NCI-H128 (cell line): ENCODE results near the gene CPO.

Source experiments
- DNase-seq: peaks from one replicate; lab custom pipeline; 2025; ENCODE audit not compliant: unreplicated experiment; lab: John Stamatoyannopoulos, UW

Gene CPO

DNA sequence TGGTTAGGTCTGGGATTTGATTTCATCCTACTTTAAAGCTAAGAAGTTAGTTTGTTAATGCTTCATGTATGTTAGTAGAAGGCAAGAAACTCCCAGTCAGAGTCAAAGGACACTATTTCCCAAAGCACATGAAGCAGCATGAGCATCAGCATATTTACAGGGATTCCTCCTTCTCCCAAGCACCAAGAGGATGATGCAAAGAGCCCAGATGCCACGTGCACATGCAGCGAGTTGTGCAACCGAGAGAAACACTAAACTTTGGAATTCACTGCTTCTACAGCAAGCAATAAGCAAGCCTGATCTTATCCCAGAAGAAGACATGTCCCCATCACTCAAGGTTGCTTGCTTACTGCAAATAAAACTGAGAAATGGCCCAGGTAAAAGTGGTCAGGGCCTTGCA lies 32.5 kb downstream of the CPO start:
- no peak for DNase-seq

DNA sequence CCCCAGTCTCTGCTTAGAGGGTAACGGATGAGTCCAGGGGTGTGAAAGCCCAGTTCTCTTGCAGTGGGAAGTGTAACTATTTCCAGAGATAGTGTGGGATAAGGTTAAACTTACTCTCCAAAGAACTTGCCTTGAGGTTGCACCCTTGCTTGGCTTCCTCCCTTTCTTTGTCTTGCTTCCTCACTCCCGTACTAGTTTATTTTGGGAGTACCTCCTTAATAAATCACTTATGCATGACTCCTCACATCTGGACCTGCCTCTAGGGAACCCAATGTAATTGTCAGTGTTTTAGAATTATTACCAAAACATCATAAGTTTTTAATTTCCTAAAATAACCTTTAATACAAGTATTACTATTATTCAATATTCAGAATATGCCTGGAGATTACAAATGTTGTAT lies 35.2 kb downstream of the CPO start:
- no peak for DNase-seq

DNA sequence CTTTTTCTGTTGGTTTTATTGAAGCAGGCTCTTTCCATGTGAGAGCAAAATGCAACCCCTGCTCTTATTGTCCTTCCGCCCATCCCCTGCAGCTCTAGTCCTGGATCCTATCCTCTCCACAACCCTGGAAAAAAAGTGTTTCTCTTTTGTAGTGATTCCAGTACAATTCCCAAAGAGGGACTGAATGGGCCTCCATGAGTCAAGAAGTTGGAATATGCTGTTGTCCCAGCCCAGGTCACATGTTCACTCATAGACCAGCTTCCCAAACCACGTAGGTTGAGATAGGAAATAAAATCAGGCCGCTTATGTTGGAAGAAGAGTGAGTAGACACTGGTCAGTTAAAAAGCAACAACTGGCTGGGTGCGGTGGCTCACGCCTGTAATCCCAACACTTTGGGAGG lies 39.4 kb downstream of the CPO start:
- DNase-seq: no peak

DNA sequence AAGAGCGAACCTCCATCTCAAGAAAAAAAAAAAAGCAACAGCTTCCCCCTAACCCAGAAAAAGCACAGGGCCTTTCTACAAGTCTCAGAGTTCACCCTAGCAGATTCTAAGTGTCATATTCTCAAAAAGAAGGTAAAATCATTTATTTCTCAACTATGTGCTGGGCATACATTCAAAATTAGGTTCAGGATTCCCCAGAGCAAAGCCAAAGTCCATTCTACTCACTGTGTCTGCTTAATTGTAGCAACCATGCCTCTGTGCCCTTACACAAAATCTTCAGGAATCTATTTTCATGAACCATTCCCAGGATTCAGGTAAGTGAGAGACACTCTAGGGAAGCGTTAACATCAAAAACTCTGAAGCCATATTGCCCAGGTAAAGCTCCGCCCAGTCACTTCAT lies 40.0 kb downstream of the CPO start:
- no peak for DNase-seq

DNA sequence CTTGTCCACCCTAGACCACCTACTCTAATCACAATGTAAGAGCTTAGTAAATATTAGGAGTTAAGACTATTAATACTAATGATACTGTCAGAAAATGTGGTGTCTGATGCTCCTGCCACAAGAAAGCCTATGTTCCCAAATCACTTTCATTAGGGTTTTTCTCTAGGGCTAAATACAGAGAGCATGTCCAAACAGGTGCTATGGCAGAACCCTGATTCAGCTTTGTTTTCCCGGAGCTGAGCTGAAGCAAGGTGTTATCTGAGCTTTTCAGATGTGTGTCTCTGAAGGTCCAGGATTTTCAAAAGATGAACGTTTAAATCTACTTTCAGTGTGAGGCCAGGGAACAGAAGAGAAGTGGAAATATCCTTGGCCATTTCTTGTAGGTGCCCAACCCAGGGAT lies 40.6 kb downstream of the CPO start:
- no peak for DNase-seq

DNA sequence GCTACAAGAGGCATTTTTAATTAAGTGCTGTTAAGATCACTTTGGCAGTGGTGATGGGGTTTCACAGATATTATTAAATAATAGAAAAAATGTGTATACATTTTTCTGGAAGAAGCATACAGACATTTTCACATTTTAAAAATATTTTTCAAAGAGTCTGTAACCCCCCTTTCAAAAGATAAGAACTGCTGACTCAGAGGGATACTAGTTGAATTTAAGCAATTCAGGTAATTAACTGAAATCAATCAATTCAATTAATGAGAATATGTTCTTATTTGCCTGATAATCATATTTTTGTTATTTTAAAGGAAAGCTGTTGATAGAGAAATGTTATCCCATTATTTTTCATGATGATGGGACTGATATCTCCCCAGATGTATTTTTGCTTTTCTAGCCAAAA lies 41.1 kb downstream of the CPO start:
- no peak for DNase-seq

DNA sequence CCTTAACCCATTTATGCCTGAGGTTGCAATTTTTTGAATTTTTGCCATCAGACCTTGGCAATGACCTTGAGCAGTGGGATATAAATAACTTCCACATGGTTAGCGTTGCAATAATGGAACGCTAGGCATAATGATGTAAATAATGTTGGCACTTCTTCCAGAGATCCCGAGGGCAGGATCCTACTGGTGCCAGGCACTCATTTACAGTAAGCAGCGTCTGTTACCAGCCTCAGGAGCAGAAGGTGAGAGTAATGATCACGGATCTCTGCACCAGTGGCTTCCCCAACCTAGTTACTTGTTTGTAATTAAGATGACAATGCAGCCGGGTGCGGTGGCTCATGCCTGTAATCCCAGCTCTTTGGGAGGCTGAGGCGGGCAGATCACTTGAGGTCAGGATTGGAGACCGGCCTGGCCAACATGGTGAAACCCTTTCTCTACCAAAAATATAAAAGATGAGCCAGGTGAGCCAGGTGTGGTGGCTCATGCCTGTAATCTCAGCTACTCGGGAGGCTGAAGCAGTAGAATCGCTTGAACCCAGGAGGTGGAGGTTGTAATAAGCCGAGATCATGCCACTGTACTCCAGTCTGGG lies 41.9 kb downstream of the CPO start:
- no peak for DNase-seq

DNA sequence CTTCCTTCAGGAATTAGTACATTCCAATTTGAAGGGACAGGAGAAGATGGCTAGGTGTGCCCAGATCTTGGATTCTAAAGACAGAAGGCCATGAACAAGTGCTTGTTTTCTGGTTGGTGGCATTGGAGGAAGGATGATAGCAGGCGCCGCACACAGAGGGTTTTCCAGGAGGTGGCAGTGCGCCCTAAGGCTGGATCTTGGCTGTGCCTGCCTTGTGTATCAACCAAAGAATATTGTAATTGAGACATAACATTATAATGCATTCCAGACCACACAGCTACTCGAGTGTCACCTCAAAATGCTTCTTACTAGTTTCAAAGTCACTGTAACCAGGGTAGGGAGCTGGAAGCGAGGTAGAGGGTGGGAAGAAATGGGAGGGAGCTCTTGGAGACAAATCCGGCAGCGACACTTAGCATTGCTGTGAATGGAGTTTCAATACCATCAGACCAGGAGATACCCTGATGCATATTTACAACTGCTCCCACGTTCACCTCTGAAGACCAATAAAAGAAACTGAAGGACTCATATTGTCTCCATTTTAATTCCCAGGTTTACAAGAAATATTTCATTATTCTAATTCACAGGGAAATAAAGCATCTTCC lies 42.5 kb downstream of the CPO start:
- DNase-seq: peak; percentile 30

DNA sequence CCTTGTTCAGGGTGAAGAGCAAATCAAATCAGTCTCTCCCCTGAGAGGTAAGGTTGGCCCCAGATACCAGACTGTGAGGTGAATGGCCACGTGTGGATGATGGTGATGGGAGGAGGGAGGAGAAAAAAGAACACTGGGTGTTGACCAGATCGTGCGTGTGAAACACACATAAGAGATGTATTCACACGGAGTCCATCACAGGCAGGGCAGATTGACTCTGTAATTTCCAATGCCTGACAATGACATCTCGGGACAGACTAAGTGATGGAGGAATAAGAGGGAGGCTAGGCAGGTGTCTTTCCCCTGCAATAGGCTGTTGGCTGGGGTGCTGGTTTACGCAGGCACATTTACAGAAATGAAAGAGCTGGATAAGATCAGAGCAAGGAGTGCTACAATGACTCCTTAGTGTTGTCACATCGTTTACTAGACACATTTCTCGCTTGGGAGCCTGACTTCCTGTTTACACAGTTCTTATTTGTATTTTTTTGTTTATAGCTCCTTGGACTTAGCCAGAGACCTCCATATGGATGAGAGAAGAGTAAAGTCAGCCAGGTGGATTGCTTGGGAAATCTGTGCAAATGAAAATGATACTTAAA lies 43.1 kb downstream of the CPO start:
- DNase-seq: no peak

DNA sequence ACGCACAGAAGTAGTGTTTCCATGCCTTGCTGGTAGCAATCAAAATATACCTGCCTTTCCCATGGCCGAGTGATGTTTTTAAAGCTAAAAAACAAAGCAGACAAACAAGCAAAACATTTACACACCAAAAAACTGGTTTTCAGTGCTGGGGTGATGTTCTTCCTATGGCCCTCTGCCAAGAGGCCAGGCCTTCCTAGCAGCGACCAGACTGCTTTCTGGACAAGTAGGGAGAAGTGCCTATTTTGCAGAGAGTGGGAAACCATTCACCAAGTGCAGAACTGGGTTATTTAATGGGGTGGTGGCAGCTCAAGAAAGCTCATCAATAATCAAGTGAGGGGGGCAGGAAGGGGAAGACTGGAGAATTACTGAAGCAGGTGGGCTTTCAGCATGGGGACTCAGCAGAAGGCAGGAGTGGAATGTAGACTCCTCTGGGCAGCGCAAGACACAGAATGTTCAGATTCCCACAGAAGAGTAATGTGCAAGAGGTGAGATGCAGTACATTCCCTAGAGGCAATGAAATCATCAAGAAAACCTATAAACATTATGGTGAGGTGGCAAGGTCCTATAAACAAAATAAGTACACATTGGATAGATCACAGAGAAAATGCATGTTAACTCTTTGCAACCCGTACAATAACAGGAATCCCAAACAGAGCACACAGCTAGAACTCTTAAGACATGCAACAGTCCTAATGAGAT lies 44.0 kb downstream of the CPO start:
- no peak for DNase-seq

DNA sequence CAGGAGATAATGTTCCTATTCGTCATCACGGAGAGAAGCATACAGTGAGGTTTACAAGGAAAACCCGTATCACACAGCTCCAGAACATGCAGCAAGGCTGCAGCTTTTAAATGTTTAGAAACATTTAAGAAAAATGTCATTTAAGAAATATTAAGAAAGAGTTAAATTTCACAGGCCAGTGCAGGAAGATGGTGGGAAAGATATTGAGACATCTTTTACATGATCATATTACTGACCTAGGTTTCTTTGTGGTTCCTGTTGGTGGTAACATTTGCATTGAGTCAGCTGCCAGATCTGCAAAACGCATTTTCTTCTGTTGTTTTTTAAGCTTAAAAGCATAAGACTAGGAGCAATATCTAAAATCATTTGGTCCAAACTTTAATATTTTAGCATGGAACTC lies 44.9 kb downstream of the CPO start:
- DNase-seq: no peak

DNA sequence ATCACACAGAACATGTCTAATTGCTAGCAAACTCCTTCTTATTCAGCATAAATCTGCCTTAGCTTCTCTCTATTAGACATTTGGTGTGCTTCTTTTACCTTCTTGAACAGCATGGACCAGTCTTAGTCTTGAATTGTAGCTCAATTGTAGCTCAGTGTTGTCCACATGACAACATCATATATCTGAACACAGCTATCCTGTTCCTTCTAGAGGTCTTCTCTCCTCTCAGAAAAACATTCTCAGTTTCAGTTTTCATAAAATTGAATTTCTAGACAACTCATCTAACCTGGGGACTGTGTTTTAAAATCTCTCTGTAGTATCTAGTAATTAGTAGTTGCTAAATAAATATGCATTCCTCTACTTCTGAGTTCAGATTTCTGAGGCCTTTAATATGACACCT lies 47.6 kb downstream of the CPO start:
- DNase-seq: no peak

DNA sequence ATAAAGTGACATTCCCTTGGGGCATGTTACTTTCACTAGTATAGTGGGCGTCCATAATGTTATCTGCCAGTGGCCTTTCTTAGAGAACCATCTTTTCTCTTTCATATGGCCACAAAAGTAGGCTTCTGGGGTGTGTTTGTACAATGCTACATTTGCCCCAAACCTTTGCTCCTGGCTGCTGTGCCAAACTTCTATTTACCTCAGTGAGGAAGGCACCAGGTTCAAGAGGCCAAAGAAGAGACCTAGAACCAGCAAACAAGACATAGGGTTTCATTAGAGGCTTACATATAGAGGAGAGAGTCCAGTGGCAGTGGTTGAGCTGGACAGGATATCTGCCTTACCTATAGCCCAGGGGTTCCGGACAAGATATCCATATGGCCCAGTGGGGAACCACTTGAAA lies 48.5 kb downstream of the CPO start:
- no peak for DNase-seq

DNA sequence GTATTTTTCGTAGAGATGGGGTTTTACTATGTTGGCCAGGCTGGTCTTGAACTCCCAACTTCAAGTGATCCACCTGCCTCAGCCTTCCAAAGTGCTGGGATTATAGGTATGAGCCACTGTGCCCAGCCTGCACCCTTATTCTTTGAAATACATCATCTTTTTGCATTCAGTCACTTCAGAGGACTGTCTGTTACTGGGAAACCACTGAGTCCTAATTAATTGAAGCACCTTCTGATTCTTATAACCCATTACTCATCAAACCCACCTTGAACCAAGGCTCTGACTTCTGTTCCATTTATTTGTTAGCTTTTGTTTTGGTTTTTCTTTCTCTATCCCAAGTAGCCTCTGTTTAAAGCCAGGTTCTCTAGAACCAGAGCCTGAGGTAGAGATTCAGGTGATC lies 49.6 kb downstream of the CPO start:
- no peak for DNase-seq

DNA sequence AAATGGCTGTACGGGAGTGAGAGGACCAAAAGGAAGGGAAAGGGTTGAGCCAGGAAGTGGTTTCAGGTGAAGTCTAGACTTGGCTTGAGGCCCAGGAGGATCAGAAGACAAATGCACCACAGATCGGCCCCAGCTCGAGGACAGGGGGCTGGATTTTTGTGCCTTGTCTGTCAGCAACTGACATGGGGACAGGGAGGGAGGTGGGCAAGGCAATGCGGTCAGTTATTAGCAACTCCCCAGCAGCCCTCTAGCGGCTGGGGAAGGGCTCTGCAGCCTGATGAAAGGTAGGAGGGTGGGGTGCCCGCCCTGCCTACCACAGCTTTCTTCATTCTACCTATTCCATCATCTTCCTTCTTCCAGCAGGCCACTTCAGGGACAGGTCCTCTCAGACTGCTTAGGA lies 50.0 kb downstream of the CPO start:
- no peak for DNase-seq

DNA sequence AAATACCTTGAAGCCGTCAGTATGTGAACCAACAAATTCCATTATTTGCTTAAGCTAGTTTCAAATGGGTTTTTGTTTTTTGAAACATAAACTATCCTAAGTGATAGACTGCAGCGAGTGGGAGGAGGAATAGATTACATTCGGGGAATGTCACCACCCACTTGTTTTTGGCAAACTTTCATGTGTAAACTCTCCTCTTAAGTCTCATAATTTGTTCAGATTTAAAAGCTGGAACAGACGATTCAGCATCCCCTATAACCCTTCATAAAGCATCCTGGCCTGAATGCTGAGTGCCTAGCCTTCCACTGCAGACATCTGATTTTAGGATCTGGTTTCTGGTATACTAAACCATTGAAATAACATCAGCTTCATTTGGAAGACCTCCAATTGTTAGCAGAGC lies 51.0 kb downstream of the CPO start:
- DNase-seq: no peak

DNA sequence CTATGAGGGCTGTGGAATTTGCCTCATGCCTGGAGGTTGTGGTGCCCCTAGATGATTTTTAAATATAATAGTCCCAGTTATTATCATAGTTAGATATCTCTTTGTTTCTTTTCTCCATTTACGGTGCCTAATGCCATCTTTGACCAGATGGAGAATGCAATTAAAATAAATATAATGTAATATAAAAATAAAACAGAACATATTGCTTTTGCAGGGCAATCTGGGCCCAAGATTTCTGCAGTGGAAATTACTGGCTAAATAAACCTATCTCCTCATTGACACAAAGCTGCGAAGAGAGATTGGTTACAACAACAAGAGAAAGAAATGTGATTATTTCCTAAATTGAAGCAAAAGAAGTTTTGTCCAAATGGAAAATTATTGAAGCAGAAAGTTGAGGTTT lies 51.8 kb downstream of the CPO start:
- no peak for DNase-seq

DNA sequence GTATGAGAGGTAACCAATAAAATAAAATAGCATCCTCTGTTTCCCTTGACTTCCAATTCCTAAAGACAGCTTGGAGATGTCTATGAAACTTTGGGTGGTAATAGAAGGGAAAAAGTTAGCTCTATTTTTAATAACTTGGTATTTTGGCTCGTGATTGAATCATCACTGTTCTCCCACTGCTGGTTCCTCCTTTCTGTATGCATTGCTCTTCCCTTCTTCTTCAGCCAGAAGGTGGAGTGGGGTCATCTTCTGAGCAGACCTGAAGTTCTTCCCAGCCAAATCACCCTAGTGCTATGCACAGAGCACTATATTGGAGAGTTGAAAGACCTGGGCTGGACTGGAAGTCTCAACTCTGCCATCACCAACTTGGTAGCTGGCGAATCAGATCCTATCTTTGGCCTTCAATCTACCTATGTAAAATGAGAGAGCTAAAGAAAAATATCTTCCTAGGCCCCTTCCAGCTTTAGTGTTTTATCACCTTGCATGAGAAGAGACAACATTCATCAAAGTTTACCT lies 54.1 kb downstream of the CPO start:
- no peak for DNase-seq

DNA sequence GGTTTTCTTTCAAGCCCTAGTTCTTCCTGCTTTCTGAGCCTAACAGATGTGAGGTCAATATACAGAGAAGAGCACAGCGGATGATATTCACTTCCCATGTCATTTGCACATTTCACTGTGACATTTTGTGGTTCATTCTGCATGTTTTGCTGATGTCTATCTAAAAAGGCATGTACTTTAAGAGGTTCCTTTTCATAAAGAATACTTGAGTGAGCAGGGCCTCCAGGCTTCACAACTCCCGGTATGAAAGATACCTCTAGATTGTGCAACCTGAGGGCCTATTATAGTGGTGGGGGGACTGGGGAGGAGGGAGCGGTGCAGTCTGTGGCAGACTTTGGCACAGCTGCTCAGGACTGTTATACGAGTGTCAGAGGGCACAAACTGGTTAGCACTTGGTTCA lies 54.6 kb downstream of the CPO start:
- no peak for DNase-seq

DNA sequence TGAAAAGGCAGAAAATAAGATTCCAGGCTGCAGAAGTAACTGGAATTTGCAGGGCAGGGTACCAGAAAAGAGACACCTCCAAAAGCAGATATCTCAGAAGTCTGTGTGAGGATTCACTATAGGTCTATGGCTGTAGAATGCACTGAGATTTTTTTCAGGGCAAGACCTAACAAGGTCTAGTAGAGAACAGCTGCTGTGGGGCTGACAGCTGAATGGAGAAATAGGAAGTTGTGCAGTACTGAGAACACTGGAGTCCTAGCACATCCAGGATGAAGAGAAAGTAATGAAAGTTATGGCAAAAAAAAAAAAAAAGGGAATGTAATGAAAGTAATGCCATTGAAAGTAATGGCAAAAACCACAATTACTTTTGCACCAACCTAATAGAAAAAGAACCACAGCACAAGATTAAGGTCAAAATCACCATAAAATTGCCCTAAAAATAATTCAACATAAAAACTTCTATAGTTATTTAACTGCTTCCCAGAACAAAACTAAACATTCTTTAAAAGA lies 57.3 kb downstream of the CPO start:
- DNase-seq: no peak

DNA sequence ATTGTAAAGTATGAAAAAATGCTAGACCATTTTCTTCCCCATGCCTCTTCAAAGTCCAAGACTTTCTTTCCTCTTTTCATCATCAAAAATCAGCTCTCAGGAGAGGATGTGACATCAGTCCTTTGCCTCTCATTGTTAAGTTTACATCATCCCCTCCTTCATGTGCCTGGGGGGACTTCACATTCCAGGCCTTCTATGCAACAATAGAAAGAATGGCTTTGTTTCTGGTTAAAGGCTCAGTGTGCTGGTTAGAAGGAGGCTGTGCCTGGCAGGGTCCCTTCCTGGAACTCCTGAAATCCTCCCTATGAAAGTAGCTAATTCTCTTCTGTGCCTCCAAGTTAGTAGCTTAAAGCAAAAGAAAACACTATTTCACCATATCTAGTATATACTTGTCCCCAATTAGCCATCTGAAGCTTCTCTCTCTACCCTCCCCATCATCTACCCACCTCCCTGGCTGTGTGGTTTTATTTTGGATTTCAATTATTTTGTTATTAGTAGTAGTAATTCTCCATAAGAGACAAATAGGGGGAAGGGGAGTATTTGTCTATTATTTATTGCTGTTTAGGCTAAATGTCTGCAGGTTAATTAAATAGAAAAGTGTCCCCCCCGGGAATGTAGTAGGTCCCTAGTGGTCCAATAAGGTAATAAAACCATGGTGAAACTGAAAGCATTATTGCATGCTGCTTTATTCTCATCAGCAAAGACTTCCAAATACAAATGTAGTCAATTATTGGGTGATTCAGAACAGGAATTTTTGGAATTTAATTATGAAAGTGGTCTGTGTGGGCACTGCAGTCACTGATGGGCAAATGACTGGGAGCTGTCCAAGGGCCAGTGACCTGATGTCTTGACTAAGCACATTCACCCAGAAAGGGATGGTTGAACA lies 69.0 kb downstream of the CPO start:
- no peak for DNase-seq
